ENCODE data around the gene RNF144B.
A peak's percentile ranks its signal among the peaks of the same experiment; 100 is the strongest.
"Not testable (repeated sequence)": the region's sequence is repeated elsewhere in the genome, so short reads cannot be mapped to it uniquely, and the experiment has no call there.

Gene RNF144B

DNA sequence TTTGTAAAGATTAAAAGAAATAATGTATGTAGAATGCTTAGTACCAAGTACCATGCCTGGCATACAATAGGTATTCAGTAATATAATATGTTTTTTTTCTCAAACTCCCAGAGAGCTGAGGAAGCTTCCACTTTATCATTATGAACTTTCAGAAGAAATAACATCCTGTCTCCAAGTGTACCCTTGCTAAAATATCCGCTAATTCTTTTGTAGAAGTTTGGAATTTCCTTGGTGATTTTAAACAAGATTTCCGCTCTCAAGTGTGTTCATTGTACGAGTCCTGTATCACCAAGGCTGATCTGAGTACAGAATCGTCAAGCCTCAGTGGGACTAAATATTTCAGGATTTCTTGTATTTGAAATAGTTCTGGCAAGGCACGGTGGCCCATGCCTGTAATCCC lies 16.1 kb upstream of the RNF144B start:
- no peak for DNase-seq

DNA sequence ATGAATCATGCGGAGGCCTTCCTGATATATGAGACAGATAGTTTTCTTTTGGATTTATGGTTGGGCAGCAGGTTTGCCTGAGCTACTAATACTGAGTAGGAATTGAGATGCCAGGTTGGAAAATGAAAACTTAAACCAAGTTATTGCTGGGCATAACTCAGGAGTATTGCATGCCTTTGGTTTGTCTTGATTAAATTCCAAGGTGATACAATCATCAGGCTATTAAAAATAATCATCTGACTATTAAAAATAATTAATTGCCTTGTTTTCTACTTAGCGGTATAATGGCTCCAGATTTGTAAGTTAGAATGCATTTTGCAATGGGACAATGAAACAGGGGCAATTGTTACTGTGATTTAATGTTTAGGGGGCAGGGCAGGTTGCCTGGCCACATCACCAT lies 15.5 kb upstream of the RNF144B start:
- DNase-seq = no peak

DNA sequence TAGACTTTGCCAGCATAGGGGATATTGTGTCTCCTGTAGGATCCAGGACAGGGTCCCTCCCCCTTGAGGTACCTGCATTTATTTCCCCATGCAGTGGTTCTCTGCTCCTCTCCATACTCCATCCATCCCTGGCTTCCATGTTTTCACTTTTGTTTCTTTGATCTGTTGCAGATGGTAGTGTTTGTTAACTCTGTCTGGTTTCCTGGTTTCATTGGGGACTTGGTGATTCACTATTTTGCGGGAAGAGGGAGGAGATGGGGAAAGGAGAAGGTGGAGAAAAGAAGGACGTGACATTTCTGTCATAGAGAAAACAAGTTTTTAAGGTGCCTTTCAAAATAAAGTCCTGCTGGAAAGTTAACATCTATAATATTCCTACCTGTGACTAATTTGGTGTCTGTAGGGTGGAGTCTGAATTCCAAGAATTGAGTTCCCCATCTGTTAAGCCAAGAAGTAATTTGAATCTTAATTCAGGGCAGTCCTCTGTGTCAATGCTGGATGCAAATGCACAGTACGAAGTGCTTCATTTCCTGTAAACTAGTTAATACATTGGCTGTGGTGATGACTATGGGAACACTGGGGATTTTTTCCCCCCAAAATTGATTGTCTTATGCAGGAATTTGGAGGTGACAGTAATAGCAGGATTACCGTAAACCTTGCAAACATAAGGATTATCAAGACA lies 6.9 kb upstream of the RNF144B start:
- no peak for DNase-seq

DNA sequence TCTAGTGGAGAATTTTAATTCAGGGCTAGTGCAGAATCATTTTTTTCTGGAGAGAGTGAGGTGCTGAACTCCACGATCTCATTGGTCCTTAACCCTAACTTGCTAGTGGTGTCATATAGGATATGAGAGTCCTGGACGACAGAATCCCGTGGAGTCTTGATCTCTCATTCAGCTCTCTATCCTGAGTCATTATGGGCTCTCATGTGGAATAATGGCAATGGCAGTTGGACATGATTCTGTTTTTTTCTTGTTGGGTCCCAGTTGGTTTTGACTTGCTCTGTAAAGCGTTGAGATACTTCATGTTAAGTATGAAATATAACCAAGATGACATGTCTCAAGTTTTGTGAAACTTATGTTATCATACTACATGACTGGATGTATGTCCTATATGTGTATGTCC lies 6.3 kb upstream of the RNF144B start:
- DNase-seq = no peak

DNA sequence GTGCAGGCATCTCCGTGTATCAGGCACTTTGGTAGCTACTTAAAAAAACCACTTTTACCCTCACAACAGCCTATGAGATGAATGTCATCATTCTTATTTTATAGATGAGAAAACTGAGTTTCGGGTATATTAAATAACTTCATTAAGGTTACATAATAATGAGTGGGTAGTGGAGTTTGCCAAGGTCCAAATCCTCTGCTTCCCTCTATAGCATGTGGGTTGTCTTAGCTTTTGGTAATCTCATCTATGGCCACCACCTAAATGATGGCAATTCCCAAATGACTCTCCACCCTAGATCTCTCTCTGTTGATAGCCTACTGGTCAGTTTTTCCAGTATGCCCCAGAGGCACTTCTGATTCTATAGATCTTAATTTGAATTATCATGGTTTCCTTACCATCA lies 3.7 kb upstream of the RNF144B start:
- no peak for DNase-seq

DNA sequence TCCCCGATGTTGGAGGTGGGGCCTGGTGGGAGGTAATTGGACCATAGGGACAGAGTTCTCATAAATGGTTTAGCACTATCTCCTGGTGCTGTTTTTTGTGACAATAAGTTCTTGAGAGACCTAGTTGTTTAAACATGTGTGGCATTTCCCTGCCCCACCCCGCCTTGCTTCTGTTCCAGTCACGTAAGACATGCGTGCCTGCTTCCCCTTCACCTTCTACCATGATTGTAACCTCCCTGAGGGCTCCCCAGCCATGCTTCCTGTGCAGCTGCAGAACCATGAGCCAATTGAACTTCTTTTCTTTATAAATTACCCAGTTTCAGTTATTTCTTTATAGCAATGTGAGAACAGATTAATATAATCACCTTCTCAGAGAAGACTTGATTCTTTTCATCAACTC lies 2.5 kb upstream of the RNF144B start:
- DNase-seq = no peak

DNA sequence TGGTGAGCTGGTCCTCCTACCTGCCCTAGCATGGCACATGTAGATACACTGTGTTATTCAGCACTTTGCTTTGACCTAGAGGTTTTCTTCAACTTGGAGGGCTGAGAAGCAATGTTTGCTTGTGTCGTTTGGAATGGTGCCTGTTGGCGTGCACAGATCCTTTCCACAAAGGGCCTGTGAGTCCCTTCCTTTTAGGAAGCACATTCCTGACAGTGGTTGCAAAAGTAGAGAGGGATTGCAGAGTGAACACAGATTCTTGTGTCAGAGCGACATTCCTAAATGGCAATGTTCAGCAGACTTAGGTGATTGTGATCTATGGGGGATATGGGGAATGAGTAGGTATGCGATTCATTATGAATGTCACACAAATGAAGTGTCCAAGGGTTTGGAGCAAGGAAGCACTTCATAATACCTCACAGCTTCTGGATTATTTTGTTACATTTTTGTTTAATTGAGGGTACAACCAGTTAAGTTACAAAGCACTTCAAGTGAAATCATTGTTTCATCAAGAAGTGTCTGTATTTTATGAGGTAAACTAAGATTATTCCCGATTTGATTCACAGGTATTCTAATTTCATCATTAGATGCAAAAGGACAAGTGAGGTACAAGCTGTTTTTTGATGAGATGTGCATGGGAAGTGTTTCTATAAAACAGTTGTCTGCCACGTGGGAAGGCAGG lies 713 bp upstream of the RNF144B start:
- DNase-seq = peak in 7 of 51 donors; percentile 1 to 18 (median 5)

DNA sequence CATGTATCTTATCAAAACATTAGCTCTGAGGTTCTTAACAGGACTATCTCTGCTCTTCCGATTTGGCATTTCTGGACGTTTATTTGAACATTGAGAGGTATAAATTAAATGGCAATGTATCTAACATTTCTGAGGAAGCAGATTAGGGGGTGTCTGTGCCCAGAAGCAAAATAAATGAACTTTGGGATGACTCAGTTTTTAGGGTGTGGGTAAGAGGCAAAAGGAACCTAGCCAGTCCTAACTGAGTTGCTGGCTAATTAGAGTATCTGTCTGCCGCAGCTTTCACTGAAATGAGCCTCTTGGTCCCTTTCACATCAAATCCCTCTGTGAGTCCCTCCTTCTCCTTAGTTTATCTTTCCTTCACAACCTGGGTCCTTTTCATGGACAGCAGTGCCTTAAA lies 1.1 kb downstream of the RNF144B start:
- no peak for DNase-seq

DNA sequence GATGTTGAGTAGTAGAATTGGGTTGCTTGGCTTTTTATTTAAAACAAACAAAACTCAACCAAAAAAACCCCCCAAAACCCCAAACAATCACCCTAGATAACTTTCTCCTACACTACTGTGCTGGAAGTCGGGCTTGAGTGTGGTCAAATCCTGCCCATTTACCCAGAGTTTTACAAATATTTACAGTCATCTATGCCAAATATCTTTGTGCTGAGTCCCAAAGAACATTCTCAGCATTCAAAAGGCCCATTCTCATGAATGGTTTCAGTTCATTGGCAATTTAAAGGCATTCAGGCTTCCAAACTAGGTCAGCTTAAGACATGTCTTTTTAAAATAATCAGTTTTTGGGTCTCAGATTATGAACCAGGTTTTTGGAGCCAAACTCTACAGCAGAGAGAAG lies 1.8 kb downstream of the RNF144B start:
- no peak for DNase-seq

DNA sequence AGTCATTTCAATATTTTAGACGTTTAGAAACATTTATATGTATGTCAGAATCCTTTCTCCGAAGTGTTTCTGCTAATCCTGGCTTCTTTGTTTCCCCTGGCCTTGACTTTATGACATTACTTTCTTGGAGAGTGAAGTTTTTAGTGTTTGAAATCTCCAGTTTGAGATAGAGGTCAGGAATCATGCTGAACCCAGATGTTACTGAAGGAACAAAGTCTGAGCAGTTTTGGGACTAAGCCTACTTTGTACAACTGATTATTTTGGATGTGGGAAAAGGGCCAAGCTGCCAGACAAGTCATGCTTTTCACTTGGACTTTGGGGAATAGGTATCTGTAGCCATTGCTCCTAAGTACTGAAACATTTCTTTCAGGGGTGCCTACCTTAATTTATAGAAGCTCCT lies 2.3 kb downstream of the RNF144B start:
- no peak for DNase-seq

DNA sequence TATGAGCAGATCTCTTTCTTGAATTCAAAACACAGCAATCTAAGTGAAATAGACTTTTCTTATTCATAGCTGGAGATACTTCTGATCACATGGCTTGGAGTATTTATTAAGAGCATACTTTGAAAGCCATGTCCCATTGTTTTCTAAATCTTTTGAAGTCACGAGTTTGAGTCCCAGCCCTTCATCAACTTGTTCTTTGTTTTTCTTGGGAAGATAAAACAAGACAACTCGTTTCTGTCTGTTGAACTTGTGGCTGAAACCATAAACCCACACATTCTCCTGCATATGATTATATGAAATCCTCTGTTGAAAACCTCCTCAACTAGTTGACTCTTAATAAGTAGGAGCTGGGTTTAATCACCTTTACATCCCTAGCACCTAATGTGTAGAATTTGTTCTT lies 3.3 kb downstream of the RNF144B start:
- DNase-seq = no peak

DNA sequence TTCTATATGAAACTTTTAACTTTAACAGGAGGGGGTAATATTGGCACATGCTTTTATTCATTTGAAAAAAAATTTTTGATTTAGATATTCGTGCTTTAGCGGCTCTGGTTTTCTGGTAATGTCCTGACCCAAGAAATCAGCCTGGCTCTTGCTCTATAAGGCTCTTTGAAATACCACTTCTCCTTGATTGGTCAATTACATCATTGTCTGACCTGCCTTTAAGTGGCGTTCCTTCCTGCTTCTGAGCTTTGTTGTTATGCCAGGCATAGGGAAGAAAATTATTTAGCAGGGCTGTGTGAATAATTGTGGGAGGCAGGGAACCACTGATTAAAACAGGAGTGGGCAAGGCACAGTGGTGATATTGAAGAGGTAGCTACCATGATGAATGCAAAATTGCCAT lies 3.9 kb downstream of the RNF144B start:
- no peak for DNase-seq

DNA sequence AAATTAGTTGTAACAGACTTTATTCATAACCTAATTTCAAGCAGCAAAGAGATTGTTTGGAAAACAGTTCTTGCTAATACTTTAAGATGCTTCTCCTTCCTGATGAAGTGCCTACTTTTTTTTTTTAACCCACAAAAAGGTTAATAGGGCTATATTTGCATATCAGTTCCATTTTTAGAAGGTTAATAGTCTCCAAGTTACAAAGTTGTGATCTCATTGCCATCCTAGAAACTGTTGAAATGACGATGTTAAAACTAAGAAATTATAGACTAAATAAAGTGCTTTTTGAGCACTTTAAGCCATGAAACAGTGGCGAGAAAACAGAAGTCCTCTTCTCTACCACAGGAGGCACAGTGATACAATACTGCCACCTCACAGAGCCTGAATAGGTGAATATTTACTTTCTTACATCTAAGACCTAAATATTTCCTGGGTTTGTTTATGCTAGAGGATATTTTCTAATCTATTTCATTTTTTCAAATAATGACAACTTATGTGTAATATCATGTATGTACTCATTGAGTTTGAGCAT lies 5.3 kb downstream of the RNF144B start:
- DNase-seq = no peak

DNA sequence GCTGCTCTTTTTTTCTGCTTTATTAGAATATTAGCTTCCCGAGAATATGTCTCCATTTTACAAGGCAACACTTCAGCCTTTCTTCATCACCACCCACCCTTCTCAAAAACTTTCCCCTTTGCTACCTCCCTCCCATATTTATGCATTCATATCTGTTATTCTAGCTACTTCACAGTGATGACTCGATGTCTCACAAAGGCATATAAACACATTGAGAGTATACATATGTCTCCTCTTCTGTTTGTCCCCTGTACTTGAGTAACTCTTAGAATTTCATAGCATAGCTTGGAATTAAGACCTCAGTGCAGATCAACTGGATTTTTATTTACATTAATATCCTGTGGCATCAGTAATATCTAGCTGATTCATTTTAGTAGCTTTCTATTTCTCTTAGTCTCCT lies 6.5 kb downstream of the RNF144B start:
- DNase-seq = no peak

DNA sequence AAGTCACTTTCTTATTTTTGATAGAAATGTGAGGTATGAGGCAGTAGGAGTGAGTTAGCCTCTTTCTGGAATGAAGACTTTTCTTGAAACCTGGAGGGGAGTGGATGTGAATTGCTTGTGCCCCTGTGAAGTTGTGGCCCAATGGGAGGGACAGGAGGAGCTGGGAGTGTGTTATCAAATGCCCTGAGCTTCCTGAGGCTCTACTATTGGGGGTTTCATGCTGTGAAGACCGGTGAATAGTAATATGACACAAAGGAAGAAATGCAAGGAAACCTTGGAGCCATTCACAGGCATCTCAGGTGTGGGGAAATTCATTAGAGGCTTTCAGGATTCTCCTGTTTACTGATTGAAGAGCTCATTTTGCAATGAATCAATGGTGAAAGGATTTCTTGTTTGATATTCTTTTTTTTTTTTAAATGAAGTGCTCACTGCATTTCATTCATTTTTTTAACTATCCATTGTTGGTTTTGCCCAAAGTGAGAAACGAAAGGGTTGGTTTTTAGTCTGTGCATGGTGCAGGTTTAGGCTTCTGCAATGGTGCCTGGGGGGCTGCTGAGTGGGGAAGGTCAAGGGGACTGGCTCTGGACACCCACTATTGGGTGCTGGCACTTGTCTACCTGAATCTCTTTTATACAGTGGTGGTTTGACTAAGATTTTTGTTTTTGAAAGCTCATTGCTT lies 8.2 kb downstream of the RNF144B start:
- no peak for DNase-seq

DNA sequence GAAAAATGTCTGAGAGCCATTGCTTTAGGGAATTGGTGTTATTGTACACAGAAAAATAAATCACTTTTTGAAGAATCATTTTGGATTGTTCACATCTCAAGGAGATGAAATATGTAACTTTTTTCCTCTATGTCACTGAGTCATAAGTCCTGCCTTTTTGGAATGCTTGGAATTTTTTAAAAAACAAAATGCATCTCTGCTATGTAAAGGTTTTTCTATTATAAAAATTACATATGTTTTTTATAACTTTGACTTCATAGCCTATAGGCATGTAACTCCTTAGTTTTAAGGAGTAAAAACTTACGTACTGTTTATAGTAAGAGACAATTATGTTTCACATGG lies 8.7 kb downstream of the RNF144B start:
- no peak for DNase-seq

DNA sequence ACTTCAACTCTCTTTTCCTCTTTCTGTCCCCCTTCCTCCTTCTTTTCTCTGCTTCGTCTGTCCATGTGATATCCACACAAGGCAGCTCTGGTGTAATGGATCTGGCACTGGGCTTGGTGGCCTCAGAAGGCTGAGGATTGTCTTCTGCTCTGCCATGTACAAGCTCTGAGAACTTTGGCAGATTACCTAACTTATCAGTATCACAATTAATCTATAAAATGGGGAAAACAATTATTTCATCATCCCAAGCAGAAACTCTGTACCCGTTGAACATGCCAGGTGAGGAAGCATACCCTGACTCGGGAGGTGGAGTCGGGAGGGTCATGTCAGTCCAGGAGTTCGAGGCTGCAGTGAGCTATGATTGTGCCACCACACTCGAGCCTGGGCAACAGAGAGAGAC lies 10.6 kb downstream of the RNF144B start:
- DNase-seq = no peak

DNA sequence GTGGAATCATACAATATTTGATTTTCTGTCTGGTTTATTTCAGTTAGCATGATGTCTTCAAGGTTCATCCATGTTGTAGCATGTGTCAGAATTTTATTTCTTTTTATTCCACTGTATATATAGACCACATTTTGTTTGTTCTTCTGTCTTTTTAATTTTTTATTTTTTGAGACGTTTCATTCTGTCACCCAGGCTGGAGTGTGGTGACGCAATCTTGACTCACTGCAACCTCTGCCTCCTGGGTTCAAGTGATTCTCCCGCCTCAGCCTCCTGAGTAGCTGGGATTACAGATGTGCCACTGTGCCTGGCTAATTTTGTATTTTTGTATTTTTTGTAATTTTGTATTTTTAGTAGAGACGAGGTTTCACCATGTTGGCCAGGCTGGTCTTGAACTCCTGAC lies 11.1 kb downstream of the RNF144B start:
- DNase-seq = not testable (repeated sequence)

DNA sequence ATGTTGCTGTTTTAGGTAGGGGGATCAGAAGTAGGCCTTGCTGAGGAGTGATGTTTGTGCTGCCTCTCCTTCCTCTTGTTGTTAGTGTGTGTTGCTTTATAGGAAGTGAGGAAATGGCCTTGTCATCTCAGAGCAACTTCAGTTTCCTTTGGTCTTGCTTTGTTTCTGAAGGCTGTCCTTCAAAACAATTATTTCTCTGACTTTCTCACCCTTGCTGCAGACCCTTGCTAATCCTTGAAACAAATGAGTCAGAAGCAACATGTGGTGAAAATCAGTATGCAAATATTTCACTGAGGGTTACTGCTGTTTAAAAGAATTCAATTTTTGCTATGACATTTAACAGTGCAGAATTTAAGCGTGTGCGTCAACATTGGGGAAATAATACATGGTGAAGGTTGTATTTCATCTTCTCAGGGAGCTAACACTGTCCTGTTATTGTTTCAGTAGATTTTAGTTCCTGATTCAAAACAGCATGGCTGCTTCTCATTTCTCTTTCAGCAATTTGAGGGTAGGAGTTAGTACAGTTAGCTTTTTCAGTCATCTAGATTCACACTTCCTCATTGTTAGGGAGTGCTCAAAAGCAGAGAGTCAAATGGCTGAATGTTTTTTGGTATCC lies 13.8 kb downstream of the RNF144B start:
- DNase-seq = no peak

DNA sequence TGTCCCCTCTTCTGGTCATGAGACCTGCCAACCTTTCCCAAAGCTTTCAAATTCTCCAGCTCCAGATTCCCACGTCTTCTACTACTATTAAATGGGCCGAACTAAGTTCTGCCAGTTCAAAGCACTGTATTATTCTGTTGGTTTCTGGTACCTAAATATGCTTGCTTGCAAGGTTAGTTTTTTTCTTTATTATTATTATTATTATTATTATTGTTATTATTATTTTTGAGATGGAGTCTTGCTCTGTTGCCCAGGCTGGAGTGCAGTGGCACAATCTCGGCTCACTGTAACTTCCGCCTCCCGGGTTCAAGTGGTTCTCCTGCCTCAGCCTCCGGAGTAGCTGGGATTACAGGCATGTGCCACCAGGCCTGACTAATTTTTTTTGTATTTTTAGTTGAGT lies 17.8 kb downstream of the RNF144B start:
- not testable (repeated sequence) for DNase-seq

DNA sequence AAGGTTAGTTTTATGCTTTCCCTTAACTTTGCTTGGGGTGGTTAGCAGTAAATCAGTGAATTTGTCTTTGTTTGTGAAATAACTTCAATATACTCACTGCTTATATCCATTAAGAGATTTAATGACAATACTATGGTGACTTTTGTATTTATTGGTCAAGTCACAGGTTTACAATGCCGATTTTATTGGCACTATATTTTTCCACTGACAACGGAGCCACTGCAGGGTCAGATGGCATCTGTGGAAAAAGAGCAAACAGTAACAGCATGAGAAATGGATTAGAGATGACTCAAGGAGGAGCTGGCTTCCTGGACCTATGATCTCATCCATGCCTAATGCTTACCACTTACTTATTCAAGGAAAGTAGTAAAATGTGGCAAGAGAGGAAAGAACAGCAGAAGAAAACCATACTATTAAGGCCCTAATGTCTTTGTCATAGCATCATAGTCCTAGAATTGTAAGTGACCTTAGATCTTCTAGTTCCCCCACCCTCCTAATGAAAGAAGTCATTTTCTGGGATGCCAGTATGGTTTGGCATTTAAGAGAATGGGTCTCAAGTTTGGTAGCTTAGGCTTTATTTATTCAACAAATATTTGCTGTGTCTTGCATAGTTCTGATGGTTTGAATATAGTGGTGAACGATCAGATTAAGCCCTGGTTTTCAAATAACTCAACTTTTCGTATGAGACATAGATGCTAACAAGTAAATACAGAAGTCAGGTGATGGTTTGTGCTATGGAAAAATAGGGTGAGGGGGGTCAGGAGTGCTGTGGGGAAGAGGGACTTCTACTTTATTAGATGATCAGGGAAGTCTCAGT lies 18.5 kb downstream of the RNF144B start:
- DNase-seq = no peak

Measured in hypothalamus (tissue), 51 donors.